GM23338 (cell line): ENCODE results near the gene SCGN. TPM values are rescaled to one million over a fixed set of nuclear protein-coding genes. Genes with fewer than 3 reads are reported as not detected.

Source experiments
- ATAC-seq: fragments of 200-7000 bp; cut with Tn5 transposase; 3 replicates; pipeline ENCODE4 v1.9.1; 2020
- DNase-seq: peaks from one replicate; pipeline ENCODE4 v3.0.0-alpha.2; 2015; ENCODE audit warnings: low spot score
- H2AFZ ChIP-seq: fragments of 200-600 bp; sonication (generic); 2 replicates; pipeline ENCODE4 v1.8.0; 2016; ENCODE audit warnings: antibody characterized with exemption, mild to moderate bottlenecking, moderate library complexity
- H3F3A ChIP-seq: fragments of 200-600 bp; sonication (generic); replicated peaks from 2 replicates; pipeline ENCODE4 v1.8.0; 2017; ENCODE audit warnings: antibody characterized with exemption, mixed run types, low read depth
- H3K27ac ChIP-seq: fragments of 200-600 bp; sonication (generic); 2 replicates; pipeline ENCODE4 v1.6.1; 2016; ENCODE audit warnings: low read depth
- H3K27me3 ChIP-seq: fragments of 200-600 bp; sonication (generic); 2 replicates; pipeline ENCODE4 v1.8.0; 2016; ENCODE audit warnings: mild to moderate bottlenecking, mixed run types, moderate library complexity; ENCODE audit not compliant: insufficient read depth
- H3K36me3 ChIP-seq: fragments of 200-600 bp; sonication (generic); 2 replicates; pipeline ENCODE4 v1.8.0; 2016; ENCODE audit warnings: mild to moderate bottlenecking; ENCODE audit not compliant: insufficient read depth
- H3K4me1 ChIP-seq: fragments of 200-600 bp; sonication (generic); 2 replicates; pipeline ENCODE4 v1.8.0; 2016; ENCODE audit warnings: mild to moderate bottlenecking, moderate library complexity; ENCODE audit not compliant: insufficient read depth
- H3K4me2 ChIP-seq: fragments of 200-600 bp; sonication (generic); 2 replicates; pipeline ENCODE4 v1.7.1; 2017; ENCODE audit warnings: mixed run types
- H3K4me3 ChIP-seq: fragments of 200-600 bp; sonication (generic); 2 replicates; pipeline ENCODE4 v1.6.1; 2016; ENCODE audit warnings: mixed run types
- H3K79me2 ChIP-seq: fragments of 200-600 bp; sonication (generic); replicated peaks from 2 replicates; pipeline ENCODE4 v1.8.0; 2017; ENCODE audit warnings: mild to moderate bottlenecking; ENCODE audit not compliant: insufficient read depth
- H3K9me2 ChIP-seq: fragments of 200-600 bp; sonication (generic); 2 replicates; pipeline ENCODE4 v1.8.0; 2017; ENCODE audit not compliant: insufficient read depth
- H4K20me1 ChIP-seq: fragments of 200-600 bp; sonication (generic); replicated peaks from 2 replicates; pipeline ENCODE4 v1.8.0; 2017; ENCODE audit warnings: mild to moderate bottlenecking; ENCODE audit not compliant: insufficient read depth
- H3K27ac Mint-ChIP-seq: 2 replicates; pipeline ENCODE4 v1.8.0; 2020; ENCODE audit warnings: inconsistent platforms, mild to moderate bottlenecking, moderate library complexity, mixed read lengths
- H3K27me3 Mint-ChIP-seq: 3 replicates; pipeline ENCODE4 v1.8.0; 2022; ENCODE audit warnings: low read depth, mild to moderate bottlenecking, moderate library complexity, mixed read lengths, inconsistent platforms; ENCODE audit not compliant: insufficient read depth, poor library complexity
- H3K36me3 Mint-ChIP-seq: 3 replicates; pipeline ENCODE4 v1.8.0; 2021; ENCODE audit warnings: low read depth, mild to moderate bottlenecking, inconsistent platforms, moderate library complexity, mixed read lengths
- H3K4me1 Mint-ChIP-seq: 3 replicates; pipeline ENCODE4 v1.8.0; 2020; ENCODE audit warnings: mild to moderate bottlenecking, inconsistent platforms, mixed read lengths
- H3K4me3 Mint-ChIP-seq: 3 replicates; pipeline ENCODE4 v1.8.0; 2021; ENCODE audit warnings: moderate library complexity, mild to moderate bottlenecking, inconsistent platforms, mixed read lengths
- H3K9me3 Mint-ChIP-seq: 3 replicates; pipeline ENCODE4 v1.8.0; 2020; ENCODE audit warnings: moderate library complexity, mild to moderate bottlenecking, inconsistent platforms, mixed read lengths
- CREB1 ChIP-seq: fragments of 250-450 bp; sonication (Bioruptor Pico); IDR thresholded peaks from 2 replicates; pipeline ENCODE4 v1.5.0; 2020; ENCODE audit warnings: low read depth, mild to moderate bottlenecking, moderate library complexity
- EZH2 ChIP-seq: fragments of 200-600 bp; sonication (generic); IDR thresholded peaks from one replicate; pipeline ENCODE4 v1.8.0; 2017; ENCODE audit warnings: antibody characterized with exemption, mild to moderate bottlenecking, low read depth; ENCODE audit not compliant: unreplicated experiment
- EZH2phosphoT487 ChIP-seq: fragments of 200-600 bp; sonication (generic); IDR thresholded peaks from one replicate; pipeline ENCODE4 v1.8.1; 2018; ENCODE audit warnings: antibody characterized with exemption; ENCODE audit not compliant: unreplicated experiment
- JUNB ChIP-seq: IDR thresholded peaks from one replicate; pipeline ENCODE4 v1.6.1; 2016; ENCODE audit warnings: antibody characterized with exemption; ENCODE audit not compliant: unreplicated experiment
- POLR2AphosphoS5 ChIP-seq: IDR thresholded peaks from 2 replicates; pipeline ENCODE4 v1.6.1; 2016; ENCODE audit warnings: antibody characterized with exemption, low read depth
- STAT1 ChIP-seq: IDR thresholded peaks from one replicate; pipeline ENCODE4 v1.6.1; 2016; ENCODE audit warnings: antibody characterized with exemption; ENCODE audit not compliant: unreplicated experiment
- ZNF331 ChIP-seq: fragments of 250-450 bp; sonication (Bioruptor Pico); IDR thresholded peaks from 2 replicates; pipeline ENCODE4 v1.5.0; 2020; ENCODE audit warnings: low read depth, mild to moderate bottlenecking, moderate library complexity
- polyA plus RNA-seq: library from polyadenylated mRNA; unstranded; fragments of >200 nt; fragmentation: Nextera tagmentation; extraction: Ambion mirVana; gene quantifications from 2 replicates; pipeline ENCODE4 v1.2.1, GENCODE V29; 2016
- total RNA-seq: library from RNA; depleted of rRNA; stranded (reverse); fragments of >200 nt; shearing (Covaris generic); gene quantifications from 2 replicates; pipeline ENCODE4 v1.2.3, GENCODE V29; 2014
- TF ChIP-seq, protein P1 (sequence below): fragments of 250-450 bp; sonication (Bioruptor Pico); IDR thresholded peaks from 2 replicates; pipeline ENCODE4 v1.5.0; 2020; ENCODE audit warnings: mild to moderate bottlenecking, moderate library complexity
- TF ChIP-seq, protein P2 (sequence below), 2 experiments: fragments of 200-600 bp in 1 of 2; sonication (generic) in 1 of 2; conservative IDR thresholded peaks; 2 replicates each; pipeline versions ENCODE4 v1.5.1 to v1.6.1; 2016 to 2017; ENCODE audit warnings: antibody characterized with exemption in 2 of 2, low read depth in 2 of 2, mild to moderate bottlenecking in 2 of 2, moderate library complexity in 1 of 2
- TF ChIP-seq, protein P3 (sequence below): IDR thresholded peaks from one replicate; pipeline ENCODE4 v1.6.1; 2018; ENCODE audit warnings: antibody characterized with exemption; ENCODE audit not compliant: unreplicated experiment

SCGN gene
- total and polyA plus RNA-seq, 2 experiments from 2014 or later = not detected

DNA sequence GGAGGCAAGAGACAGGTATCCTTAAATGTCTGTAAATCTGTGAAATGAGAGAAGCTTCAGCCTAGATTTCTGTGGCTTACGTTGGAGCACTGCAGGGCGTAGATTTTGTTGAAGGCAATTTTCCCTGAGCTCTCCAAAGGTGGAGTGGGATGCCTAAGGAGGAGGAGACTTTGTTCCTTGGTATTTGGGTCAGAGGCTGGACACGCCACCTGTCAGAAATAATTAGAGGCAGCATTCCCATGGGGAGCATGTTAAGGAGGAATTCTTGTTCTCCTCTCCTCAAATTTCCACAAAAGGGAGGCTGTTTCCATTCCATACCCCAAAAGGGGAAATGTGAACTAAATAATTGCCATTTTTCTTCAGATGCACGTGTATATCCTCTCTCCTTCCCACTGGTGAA, 11.1 kb upstream of the SCGN start (continued):
- TF ChIP-seq, protein P1, sequence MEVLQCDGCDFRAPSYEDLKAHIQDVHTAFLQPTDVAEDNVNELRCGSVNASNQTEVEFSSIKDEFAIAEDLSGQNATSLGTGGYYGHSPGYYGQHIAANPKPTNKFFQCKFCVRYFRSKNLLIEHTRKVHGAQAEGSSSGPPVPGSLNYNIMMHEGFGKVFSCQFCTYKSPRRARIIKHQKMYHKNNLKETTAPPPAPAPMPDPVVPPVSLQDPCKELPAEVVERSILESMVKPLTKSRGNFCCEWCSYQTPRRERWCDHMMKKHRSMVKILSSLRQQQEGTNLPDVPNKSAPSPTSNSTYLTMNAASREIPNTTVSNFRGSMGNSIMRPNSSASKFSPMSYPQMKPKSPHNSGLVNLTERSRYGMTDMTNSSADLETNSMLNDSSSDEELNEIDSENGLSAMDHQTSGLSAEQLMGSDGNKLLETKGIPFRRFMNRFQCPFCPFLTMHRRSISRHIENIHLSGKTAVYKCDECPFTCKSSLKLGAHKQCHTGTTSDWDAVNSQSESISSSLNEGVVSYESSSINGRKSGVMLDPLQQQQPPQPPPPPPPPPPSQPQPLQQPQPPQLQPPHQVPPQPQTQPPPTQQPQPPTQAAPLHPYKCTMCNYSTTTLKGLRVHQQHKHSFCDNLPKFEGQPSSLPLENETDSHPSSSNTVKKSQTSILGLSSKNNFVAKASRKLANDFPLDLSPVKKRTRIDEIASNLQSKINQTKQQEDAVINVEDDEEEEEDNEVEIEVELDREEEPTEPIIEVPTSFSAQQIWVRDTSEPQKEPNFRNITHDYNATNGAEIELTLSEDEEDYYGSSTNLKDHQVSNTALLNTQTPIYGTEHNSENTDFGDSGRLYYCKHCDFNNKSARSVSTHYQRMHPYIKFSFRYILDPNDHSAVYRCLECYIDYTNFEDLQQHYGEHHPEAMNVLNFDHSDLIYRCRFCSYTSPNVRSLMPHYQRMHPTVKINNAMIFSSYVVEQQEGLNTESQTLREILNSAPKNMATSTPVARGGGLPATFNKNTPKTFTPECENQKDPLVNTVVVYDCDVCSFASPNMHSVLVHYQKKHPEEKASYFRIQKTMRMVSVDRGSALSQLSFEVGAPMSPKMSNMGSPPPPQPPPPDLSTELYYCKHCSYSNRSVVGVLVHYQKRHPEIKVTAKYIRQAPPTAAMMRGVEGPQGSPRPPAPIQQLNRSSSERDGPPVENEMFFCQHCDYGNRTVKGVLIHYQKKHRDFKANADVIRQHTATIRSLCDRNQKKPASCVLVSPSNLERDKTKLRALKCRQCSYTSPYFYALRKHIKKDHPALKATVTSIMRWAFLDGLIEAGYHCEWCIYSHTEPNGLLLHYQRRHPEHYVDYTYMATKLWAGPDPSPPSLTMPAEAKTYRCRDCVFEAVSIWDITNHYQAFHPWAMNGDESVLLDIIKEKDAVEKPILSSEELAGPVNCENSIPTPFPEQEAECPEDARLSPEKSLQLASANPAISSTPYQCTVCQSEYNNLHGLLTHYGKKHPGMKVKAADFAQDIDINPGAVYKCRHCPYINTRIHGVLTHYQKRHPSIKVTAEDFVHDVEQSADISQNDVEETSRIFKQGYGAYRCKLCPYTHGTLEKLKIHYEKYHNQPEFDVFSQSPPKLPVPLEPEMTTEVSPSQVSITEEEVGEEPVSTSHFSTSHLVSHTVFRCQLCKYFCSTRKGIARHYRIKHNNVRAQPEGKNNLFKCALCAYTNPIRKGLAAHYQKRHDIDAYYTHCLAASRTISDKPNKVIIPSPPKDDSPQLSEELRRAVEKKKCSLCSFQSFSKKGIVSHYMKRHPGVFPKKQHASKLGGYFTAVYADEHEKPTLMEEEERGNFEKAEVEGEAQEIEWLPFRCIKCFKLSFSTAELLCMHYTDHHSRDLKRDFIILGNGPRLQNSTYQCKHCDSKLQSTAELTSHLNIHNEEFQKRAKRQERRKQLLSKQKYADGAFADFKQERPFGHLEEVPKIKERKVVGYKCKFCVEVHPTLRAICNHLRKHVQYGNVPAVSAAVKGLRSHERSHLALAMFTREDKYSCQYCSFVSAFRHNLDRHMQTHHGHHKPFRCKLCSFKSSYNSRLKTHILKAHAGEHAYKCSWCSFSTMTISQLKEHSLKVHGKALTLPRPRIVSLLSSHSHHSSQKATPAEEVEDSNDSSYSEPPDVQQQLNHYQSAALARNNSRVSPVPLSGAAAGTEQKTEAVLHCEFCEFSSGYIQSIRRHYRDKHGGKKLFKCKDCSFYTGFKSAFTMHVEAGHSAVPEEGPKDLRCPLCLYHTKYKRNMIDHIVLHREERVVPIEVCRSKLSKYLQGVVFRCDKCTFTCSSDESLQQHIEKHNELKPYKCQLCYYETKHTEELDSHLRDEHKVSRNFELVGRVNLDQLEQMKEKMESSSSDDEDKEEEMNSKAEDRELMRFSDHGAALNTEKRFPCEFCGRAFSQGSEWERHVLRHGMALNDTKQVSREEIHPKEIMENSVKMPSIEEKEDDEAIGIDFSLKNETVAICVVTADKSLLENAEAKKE = no peak
- TF ChIP-seq EZH2 (no peak), CREB1 (CRISPR knock-in tag) (no peak), POLR2AphosphoS5 (no peak), ZNF331 (CRISPR knock-in tag) (no peak), STAT1 (no peak)
- TF ChIP-seq, protein P2, sequence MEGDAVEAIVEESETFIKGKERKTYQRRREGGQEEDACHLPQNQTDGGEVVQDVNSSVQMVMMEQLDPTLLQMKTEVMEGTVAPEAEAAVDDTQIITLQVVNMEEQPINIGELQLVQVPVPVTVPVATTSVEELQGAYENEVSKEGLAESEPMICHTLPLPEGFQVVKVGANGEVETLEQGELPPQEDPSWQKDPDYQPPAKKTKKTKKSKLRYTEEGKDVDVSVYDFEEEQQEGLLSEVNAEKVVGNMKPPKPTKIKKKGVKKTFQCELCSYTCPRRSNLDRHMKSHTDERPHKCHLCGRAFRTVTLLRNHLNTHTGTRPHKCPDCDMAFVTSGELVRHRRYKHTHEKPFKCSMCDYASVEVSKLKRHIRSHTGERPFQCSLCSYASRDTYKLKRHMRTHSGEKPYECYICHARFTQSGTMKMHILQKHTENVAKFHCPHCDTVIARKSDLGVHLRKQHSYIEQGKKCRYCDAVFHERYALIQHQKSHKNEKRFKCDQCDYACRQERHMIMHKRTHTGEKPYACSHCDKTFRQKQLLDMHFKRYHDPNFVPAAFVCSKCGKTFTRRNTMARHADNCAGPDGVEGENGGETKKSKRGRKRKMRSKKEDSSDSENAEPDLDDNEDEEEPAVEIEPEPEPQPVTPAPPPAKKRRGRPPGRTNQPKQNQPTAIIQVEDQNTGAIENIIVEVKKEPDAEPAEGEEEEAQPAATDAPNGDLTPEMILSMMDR (conservative IDR thresholded peaks at IDR 0.05; ENCODE audit: low read depth in 2 of 2) = no peak

DNA sequence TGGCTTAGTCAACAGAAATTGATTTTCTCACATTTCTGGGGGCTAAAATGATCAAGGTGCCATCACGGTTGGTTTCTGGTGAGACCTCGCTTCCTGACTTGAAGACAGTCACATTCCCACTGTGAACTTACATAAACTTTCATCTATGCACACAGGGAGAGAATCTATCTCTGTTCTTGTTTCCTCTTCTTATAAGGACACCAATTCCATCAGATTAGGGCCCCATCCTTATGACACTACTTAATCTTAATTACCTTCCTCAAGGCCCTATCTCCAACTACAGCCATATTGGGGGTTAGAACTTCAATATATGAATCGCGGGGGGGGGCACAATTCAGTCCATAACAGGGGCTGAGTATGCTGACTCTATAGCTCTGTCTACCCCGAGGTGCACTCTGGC, 10.6 kb upstream of the SCGN start:
- Histone ChIP-seq H3K4me3 (no peak overlapping the region), H2AFZ (no peak overlapping the region), H3K36me3 (no peaks in the 10 kb centered on the region), H3K27ac (no peak overlapping the region), H3K4me2 (no peak overlapping the region), H3K9me2 (no peaks in the 10 kb centered on the region), H3K79me2 (no peaks in the 10 kb centered on the region), H4K20me1 (no peaks in the 10 kb centered on the region), H3F3A (no peaks in the 10 kb centered on the region), H3K27me3 (no peaks in the 10 kb centered on the region), H3K4me1 (no peaks in the 10 kb centered on the region)
- H3K27me3 Mint-ChIP-seq = no peaks in the 10 kb centered on the region
- H3K36me3 Mint-ChIP-seq = no peaks in the 10 kb centered on the region
- ATAC-seq = no peak
- no peak overlapping the region for H3K27ac Mint-ChIP-seq
- no peak for DNase-seq
- no peaks in the 10 kb centered on the region for H3K9me3 Mint-ChIP-seq
- H3K4me3 Mint-ChIP-seq = no peak overlapping the region
- peaks cover 3% of the 10 kb centered on the region; the same call in 2 of the 3 replicates for H3K4me1 Mint-ChIP-seq
- TF ChIP-seq STAT1 = no peak
- no peak for TF ChIP-seq ZNF331 (CRISPR knock-in tag)
- no peak for TF ChIP-seq POLR2AphosphoS5
- TF ChIP-seq, protein P2 (conservative IDR thresholded peaks at IDR 0.05; ENCODE audit: low read depth in 2 of 2) = no peak
- TF ChIP-seq EZH2phosphoT487 = no peak
- TF ChIP-seq, protein P3, sequence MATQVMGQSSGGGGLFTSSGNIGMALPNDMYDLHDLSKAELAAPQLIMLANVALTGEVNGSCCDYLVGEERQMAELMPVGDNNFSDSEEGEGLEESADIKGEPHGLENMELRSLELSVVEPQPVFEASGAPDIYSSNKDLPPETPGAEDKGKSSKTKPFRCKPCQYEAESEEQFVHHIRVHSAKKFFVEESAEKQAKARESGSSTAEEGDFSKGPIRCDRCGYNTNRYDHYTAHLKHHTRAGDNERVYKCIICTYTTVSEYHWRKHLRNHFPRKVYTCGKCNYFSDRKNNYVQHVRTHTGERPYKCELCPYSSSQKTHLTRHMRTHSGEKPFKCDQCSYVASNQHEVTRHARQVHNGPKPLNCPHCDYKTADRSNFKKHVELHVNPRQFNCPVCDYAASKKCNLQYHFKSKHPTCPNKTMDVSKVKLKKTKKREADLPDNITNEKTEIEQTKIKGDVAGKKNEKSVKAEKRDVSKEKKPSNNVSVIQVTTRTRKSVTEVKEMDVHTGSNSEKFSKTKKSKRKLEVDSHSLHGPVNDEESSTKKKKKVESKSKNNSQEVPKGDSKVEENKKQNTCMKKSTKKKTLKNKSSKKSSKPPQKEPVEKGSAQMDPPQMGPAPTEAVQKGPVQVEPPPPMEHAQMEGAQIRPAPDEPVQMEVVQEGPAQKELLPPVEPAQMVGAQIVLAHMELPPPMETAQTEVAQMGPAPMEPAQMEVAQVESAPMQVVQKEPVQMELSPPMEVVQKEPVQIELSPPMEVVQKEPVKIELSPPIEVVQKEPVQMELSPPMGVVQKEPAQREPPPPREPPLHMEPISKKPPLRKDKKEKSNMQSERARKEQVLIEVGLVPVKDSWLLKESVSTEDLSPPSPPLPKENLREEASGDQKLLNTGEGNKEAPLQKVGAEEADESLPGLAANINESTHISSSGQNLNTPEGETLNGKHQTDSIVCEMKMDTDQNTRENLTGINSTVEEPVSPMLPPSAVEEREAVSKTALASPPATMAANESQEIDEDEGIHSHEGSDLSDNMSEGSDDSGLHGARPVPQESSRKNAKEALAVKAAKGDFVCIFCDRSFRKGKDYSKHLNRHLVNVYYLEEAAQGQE = no peak
- no peak for TF ChIP-seq JUNB
- no peak for TF ChIP-seq EZH2
